ENCODE data around the gene SEMA6B.
"Not testable (repeated sequence)": the region's sequence is repeated elsewhere in the genome, so short reads cannot be mapped to it uniquely, and the experiment has no call there.

The SEMA6B gene

DNA sequence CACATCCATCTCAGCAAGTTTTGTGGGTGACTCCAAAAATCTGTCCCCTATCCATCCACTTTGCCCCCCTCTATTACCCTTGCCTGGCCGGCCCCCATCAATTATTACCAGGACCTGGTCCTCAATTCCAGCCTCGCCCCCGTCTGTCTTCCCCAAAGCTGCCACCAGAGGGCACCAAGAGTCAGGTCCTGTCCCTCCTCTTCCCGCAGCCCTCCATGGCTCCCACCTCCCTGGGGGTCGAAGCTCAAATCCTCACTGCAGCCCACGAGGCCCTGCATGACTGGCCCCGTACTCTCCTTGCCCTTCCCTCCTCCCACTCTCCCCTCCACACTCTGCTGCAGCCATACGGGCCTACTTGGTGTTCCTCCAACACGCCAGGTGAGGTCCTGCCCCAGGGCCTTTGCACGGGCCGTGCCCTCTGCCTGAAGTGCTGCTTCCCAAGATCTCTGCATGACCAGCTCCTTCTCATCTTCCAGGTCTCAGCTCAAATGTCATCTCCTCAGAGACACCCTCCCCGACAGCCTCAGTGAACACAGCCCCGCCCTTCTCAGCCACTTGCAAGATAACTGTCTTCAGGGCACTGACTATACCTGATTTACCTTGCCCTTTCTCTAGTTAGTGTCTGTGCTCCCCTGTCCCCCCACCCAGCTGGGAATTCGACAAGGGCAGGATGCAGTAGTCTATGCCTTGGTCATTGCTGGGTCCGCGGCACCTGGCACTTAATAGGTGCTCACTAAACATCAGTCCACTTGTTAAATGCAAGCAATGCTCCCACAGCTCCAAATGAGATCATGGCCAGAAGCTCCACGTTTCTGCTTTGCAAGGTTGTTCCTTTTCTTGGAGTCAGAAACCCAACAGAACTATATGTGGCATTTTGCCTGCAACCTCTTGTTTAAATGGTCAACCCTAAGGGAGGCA is 16.8 kb upstream of the SEMA6B start:
- peak in 22 of 56 donors; percentile 1 to 66 (median 18) for DNase-seq

GRCh38 chr19:4575267-4576015 is 16.0 kb upstream of the SEMA6B start:
- no peak for DNase-seq

DNA sequence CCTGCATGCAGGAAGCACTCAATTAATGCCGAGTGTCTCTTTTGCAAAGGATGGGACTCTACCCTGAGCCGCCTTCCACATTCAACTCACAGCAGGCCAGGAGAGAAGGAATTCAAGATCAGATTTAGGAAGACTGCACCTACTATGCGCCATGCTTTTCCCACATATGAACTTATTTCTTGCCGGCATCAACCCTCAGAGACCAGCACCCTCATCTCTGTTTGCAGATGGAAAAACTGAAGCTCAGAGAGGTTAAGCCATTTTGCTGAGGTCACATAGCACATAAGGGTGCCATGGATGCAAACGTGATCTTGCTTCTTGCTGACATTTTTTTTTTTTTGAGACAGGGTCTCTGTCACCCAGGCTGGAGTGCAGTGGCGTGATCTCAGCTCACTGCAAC is 14.2 kb upstream of the SEMA6B start:
- DNase-seq = no peak

DNA sequence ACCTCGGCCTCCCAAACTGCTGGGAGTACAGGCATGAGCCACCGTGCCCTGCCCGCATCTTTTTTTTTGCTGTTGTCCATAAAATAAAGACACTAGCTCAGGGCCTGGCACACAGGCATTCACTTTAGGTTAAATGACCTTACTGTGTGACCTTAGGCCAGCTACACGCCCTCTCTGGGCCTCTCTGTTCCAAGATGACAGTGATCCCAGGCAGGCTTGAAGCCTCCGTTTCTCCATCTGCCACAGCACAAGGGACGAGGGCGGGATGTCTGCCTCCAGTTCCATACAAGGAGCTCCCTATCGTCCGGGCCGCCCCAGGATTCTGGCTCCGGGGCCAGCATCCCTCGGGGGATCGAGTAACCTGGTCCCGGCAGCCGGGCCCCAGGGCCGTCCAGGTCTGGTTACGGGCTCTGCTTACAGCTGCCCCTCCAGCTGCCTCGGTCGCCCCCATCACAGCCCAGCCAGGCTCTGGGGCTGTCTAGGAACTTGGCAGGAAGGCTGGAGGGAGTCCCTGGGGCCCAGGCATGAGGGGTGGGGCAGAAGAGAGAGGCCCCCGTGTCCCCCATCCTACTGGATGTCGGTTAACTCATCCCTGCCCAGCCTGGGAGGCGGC is 11.9 kb upstream of the SEMA6B start:
- no peak for DNase-seq

GRCh38 chr19:4570916-4571304 is 11.4 kb upstream of the SEMA6B start:
- DNase-seq = no peak

GRCh38 chr19:4570402-4570801 is 10.9 kb upstream of the SEMA6B start:
- no peak for DNase-seq

DNA sequence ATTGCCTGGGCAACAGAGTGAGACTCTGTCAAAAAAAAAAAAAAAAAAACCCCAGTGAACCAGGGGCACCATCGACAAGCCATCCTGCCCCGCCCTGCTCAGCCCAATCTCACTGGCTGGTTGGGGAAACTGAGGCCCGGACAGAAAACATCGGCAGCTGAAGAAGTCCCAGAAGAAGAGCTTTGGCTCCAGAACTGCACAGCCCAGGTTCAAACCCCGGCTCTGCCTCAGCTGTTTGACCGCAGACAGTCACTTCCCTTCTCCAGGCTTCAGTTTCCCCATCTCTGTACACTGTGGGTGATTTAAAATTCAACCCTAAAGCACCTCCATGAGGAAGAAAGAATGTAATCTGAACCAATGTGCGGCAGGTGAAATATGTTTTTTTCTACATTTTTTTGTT is 9.4 kb upstream of the SEMA6B start:
- no peak for DNase-seq

DNA sequence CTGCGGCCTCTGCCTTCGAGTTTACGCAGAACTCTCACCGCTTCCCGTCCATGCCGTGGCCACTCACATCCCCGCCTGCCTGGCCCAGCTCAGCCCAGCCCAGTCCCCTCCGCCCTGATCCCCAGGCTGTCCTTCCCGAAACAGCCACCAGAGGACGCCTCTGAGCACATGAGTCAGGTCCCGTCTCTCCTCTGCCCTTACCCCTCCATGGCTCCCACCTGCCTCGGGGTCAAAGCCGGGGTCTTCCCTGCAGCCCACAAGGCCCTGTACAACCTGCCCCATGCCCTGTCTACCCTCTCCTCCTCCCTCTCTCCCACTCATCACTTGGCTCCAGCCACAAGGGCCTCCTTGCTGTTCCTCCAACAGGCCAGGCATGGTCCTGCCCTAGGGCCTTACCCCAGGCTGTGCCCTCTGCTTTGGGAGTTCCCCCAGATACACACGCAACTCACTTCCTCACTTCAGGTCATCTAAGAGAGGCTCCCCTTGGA is 8.1 kb upstream of the SEMA6B start:
- DNase-seq = peak in 7 of 56 donors; percentile 3 to 54 (median 16)

GRCh38 chr19:4566402-4567051 is 7.0 kb upstream of the SEMA6B start:
- DNase-seq = no peak

DNA sequence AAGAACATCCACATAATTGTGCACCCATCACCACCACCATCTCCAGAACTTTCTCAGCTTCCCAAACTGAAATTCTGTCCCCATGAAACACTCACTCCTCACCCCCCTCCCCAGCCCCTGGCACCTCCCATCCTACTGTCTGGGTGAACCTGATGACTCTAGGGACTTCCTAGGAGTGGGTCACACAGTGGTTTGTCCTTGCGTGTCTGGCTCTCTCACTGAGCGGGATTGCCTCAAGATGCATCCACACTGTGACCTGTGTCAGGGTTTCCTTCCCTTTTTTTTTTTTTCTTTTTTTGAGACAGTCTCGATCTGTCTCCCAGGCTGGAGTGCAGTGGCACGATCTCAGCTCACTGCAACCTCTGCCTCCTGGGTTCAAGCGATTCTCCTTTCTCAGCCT is 4.1 kb upstream of the SEMA6B start:
- DNase-seq = not testable (repeated sequence)

GRCh38 chr19:4562085-4562484 is 2.6 kb upstream of the SEMA6B start:
- DNase-seq = not testable (repeated sequence)

- peak in 4 of 56 donors; percentile 4 to 21 (median 11) for DNase-seq
Measured at GRCh38 chr19:4557971-4558941, 1.2 kb downstream of the SEMA6B start.

GRCh38 chr19:4557144-4557970 is 2.1 kb downstream of the SEMA6B start:
- no peak for DNase-seq

- DNase-seq = peak in 1 of 56 donors; percentile 42
Measured at GRCh38 chr19:4556597-4557127, 2.8 kb downstream of the SEMA6B start.

DNA sequence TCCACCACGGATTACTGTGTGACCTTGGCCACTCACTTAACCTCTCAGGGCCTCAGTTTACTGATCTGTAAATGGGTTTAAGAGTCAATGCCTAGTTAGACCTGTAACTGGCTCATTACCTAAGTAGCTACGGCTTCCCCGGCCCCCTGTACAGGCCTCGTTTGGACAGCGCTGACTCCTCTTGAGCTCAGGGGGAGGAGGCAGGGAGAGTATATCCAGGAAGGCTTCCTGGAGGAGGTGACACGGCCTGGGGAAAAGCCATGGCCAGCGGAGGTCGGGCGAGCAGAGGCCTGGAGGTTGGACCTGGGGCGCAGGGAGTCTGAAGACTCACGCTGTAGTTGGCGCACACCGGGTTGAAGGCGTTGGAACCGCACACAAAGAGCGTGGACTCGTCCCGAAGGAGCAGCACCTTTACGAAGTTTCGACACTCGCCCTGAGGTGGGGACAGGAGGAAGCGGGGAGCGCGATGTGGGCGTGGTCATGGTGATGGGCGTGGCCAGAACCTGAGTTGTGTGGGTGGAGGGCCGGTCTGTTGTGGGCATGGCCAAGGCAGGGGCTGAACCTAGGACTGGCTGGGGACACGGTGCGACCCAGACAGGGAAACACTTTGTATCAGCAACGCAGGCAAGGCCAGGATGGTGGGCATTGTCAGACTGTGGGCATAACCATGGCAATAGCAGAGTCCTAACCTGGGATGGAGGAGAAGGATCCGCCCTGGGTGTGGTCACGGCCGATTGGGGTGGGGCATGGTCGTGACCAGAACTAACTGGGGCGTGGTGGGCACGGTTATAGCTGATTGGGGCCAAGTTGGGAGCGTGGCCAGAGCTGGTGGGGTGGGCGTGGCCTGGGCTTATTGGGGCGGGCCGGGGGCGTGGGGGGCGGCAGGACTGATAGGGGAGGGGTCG is 3.6 kb downstream of the SEMA6B start:
- DNase-seq = no peak

GRCh38 chr19:4554717-4555116 is 4.8 kb downstream of the SEMA6B start:
- DNase-seq = no peak

GRCh38 chr19:4553775-4554174 is 5.7 kb downstream of the SEMA6B start:
- DNase-seq = no peak

Data from nucleus accumbens (tissue), 56 donors.